ENCODE measurements around the gene CREB3. TPM values are rescaled to one million over a fixed set of nuclear protein-coding genes. Genes with fewer than 3 reads are reported as not detected.
A peak's percentile ranks its signal among the peaks of the same experiment; 100 is the strongest.

Gene CREB3
- total and polyA plus RNA-seq, 9 of the 15 experiments (the other 6 are each of a cell fraction or from before 2014, with no cell fraction given) = 5.7 to 18.3 (median 14.9) TPM

- no peaks in the 10 kb centered on the region for H3K27me3 ChIP-seq (ENCODE audit: control insufficient read depth in 2 of 2, insufficient read depth in 2 of 2, low read length in 2 of 2)
- H3K36me3 ChIP-seq (ENCODE audit: control insufficient read depth, insufficient read depth, low read length) = peaks cover 67% of the 10 kb centered on the region
- peak overlapping the region; percentile 85 to 87; a peak in 3 of 4 replicates for H3K9ac ChIP-seq (ENCODE audit: insufficient read depth in 1 of 2, low read depth in 2 of 2, low read length in 2 of 2)
- H3K4me3 ChIP-seq = peak overlapping the region; percentile 85; the same call in 1 of the 2 replicates
- no peak overlapping the region for H2AFZ ChIP-seq (ENCODE audit: low read depth, low read length)
- no TSS peak for BruUV-seq (replicated peaks)
- peaks cover 8% of the 10 kb centered on the region for H3K9me1 ChIP-seq (ENCODE audit: control insufficient read depth, insufficient read depth, low read length)
- ChIA-PET POLR2A (interaction anchor here (0.8 to 3.0 kb wide), 5 partner anchors 9 to 118 kb away, joined by 3 to 21 read pairs (median 3); no protein-coding TSS in a partner anchor), CTCF (ENCODE audit: low intra/inter-chr PET ratio) (no interaction called here)
- peaks cover 30 to 37% of the 10 kb centered on the region in 2 experiments for H3K4me1 ChIP-seq (replicated peaks in 1 of 2; ENCODE audit: control insufficient read depth in 2 of 2, insufficient read depth in 2 of 2, low read length in 2 of 2)
- no peaks in the 10 kb centered on the region for H3K9me3 ChIP-seq (replicated peaks; ENCODE audit: control insufficient read depth, insufficient read depth, low read depth, low read length)
- WGBS (ENCODE audit: insufficient coverage, low coverage, missing lambda C conversion rate) = 47% methylated on average over 3 of the region's 3 CpGs
- intact Hi-C loops (cut with micrococcal nuclease) (no loop called here), in situ Hi-C loops (cut with MboI) (no loop called here)
- no peak for FAIRE-seq
- H3K4me2 ChIP-seq (ENCODE audit: insufficient read depth, low read length) = peak overlapping the region; percentile 94
- no peak for DNase-seq (ENCODE audit: extremely low read depth in 1 of 4, low spot score in 3 of 4)
- peaks cover 8% of the 10 kb centered on the region; the same call in 1 of the 2 replicates for H4K20me1 ChIP-seq (replicated peaks; ENCODE audit: control insufficient read depth, insufficient read depth, low read length)
- peak overlapping the region; percentile 97 for H3K27ac ChIP-seq (ENCODE audit: extremely low read depth, low read depth, low read length)
- TF ChIP-seq RBM15 (IDR thresholded peaks at IDR 0.05; ENCODE audit: insufficient read depth, low read length) (no peak), MAZ (CRISPR knock-in tag; conservative IDR thresholded peaks at IDR 0.05 in 1 of 2, IDR thresholded peaks at IDR 0.05 in 1 of 2) (no peak), HMBOX1 (IDR thresholded peaks at IDR 0.05) (0 out of 2 replicates have a peak, but pooled peaks have one; percentile 28), RFX5 (IDR thresholded peaks at IDR 0.05; ENCODE audit: low read depth, low read length) (0 out of 2 replicates have a peak, but pooled peaks have one; percentile 60)
- peaks cover 67% of the 10 kb centered on the region for H3K79me2 ChIP-seq (ENCODE audit: control insufficient read depth, insufficient read depth, low read length)
- no peak for ATAC-seq
Measured at GRCh38 chr9:35726931-35727330, 5.5 kb upstream of the CREB3 start.
